Uterus (tissue), 2 donors: ENCODE results near the gene ABCC6.

Experiments used
- POLR2A ChIP-seq, 2 donors: fragments of 450-650 bp; IDR thresholded peaks; one replicate each; pipeline ENCODE4 v1.6.1; 2016; ENCODE audit warnings: antibody characterized with exemption in 2 of 2, mild to moderate bottlenecking in 1 of 2, moderate library complexity in 1 of 2
- TF ChIP-seq, protein P1 (sequence below), 4 experiments: fragments of 200-600 bp in 2 of 4; fragments of 450-650 bp in 2 of 4; sonication (generic) in 2 of 4; IDR thresholded peaks; one replicate each; pipeline ENCODE4 v1.5.1; 2016 to 2019; ENCODE audit warnings: antibody characterized with exemption in 4 of 4, mild to moderate bottlenecking in 2 of 4, moderate library complexity in 1 of 4

DNA sequence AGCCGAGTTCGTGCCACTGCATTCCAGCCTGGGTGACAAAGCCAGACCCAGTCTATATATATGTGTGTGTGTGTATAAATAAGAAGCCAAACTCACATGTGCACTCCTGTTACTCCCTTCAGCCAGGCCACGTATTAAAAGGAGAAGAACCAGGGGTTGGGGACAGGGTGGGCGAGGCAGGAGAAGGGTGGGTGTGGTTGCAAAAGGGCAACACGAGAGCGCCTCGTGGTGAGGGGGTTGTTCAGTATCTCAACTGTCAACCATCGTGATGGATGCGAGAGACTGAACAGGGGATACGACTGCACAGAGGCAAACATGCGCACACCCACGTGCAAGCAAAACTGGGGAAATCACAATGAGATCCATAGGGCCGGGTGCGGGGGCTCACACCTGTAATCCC lies 54.9 kb downstream of the ABCC6 start:
- TF ChIP-seq, protein P1, sequence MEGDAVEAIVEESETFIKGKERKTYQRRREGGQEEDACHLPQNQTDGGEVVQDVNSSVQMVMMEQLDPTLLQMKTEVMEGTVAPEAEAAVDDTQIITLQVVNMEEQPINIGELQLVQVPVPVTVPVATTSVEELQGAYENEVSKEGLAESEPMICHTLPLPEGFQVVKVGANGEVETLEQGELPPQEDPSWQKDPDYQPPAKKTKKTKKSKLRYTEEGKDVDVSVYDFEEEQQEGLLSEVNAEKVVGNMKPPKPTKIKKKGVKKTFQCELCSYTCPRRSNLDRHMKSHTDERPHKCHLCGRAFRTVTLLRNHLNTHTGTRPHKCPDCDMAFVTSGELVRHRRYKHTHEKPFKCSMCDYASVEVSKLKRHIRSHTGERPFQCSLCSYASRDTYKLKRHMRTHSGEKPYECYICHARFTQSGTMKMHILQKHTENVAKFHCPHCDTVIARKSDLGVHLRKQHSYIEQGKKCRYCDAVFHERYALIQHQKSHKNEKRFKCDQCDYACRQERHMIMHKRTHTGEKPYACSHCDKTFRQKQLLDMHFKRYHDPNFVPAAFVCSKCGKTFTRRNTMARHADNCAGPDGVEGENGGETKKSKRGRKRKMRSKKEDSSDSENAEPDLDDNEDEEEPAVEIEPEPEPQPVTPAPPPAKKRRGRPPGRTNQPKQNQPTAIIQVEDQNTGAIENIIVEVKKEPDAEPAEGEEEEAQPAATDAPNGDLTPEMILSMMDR (IDR thresholded peaks at IDR 0.05) = no peak
- TF ChIP-seq POLR2A (IDR thresholded peaks at IDR 0.05) = no peak
